Neural progenitor cell (in vitro differentiated cells): ENCODE measurements around the gene CEP19. TPM values are rescaled to one million over a fixed set of nuclear protein-coding genes. Genes with fewer than 3 reads are reported as not detected.

Source experiments
- DNase-seq: peaks from one replicate; pipeline ENCODE4 v3.0.0-alpha.2; 2016; ENCODE audit warnings: low spot score
- H2AFZ ChIP-seq: fragments of 200-600 bp; sonication (generic); replicated peaks from 2 replicates; pipeline ENCODE4 v1.6.1; 2016; ENCODE audit warnings: antibody characterized with exemption
- H3F3A ChIP-seq: fragments of 200-600 bp; sonication (generic); 2 replicates; pipeline ENCODE4 v1.6.1; 2016; ENCODE audit warnings: antibody characterized with exemption, low read depth
- H3K27ac ChIP-seq: fragments of 200-600 bp; sonication (generic); 2 replicates; pipeline ENCODE4 v1.5.1; 2016; ENCODE audit warnings: mild to moderate bottlenecking
- H3K27me3 ChIP-seq: fragments of 200-600 bp; sonication (generic); 2 replicates; pipeline ENCODE4 v1.6.1; 2016; ENCODE audit warnings: mild to moderate bottlenecking, moderate library complexity
- H3K36me3 ChIP-seq: fragments of 200-600 bp; sonication (generic); 2 replicates; pipeline ENCODE4 v1.5.1; 2016
- H3K4me1 ChIP-seq: fragments of 200-600 bp; sonication (generic); 2 replicates; pipeline ENCODE4 v1.6.1; 2016; ENCODE audit warnings: mixed run types
- H3K4me2 ChIP-seq: fragments of 200-600 bp; sonication (generic); 2 replicates; pipeline ENCODE4 v1.6.1; 2016
- H3K4me3 ChIP-seq: fragments of 200-600 bp; sonication (generic); 2 replicates; pipeline ENCODE4 v1.5.1; 2016
- H3K79me2 ChIP-seq: fragments of 200-600 bp; sonication (generic); 2 replicates; pipeline ENCODE4 v1.6.1; 2016; ENCODE audit warnings: low read depth
- H3K9ac ChIP-seq: fragments of 200-600 bp; sonication (generic); 2 replicates; pipeline ENCODE4 v1.6.1; 2016
- H3K9me3 ChIP-seq: fragments of 200-600 bp; sonication (generic); 2 replicates; pipeline ENCODE4 v1.5.1; 2016; ENCODE audit warnings: low read depth
- H4K20me1 ChIP-seq: fragments of 200-600 bp; sonication (generic); 2 replicates; pipeline ENCODE4 v1.6.1; 2016; ENCODE audit warnings: low read depth
- H3K27ac Mint-ChIP-seq: 3 replicates; pipeline ENCODE4 v1.8.0; 2021; ENCODE audit warnings: mixed read lengths
- H3K27me3 Mint-ChIP-seq: 2 replicates; pipeline ENCODE4 v1.8.0; 2022; ENCODE audit warnings: low read depth, mild to moderate bottlenecking, inconsistent platforms, moderate library complexity, mixed read lengths; ENCODE audit not compliant: insufficient read depth
- H3K36me3 Mint-ChIP-seq: 3 replicates; pipeline ENCODE4 v1.8.0; 2021; ENCODE audit warnings: mixed read lengths
- H3K4me1 Mint-ChIP-seq: 3 replicates; pipeline ENCODE4 v1.8.0; 2021; ENCODE audit warnings: mixed read lengths
- H3K4me3 Mint-ChIP-seq: 3 replicates; pipeline ENCODE4 v1.8.0; 2021; ENCODE audit warnings: mild to moderate bottlenecking, moderate library complexity, mixed read lengths
- H3K9me3 Mint-ChIP-seq: 3 replicates; pipeline ENCODE4 v1.8.0; 2020; ENCODE audit warnings: mixed read lengths
- CTCF ChIP-seq: fragments of 200-600 bp; sonication (generic); IDR thresholded peaks from 2 replicates; pipeline ENCODE4 v1.5.1; 2017; ENCODE audit warnings: antibody characterized with exemption, mild to moderate bottlenecking
- EZH2 ChIP-seq: fragments of 200-600 bp; sonication (generic); IDR thresholded peaks from 2 replicates; pipeline ENCODE4 v1.6.1; 2017; ENCODE audit warnings: antibody characterized with exemption, mild to moderate bottlenecking, moderate library complexity
- EZH2phosphoT487 ChIP-seq: fragments of 200-600 bp; sonication (generic); IDR thresholded peaks from 2 replicates; pipeline ENCODE4 v1.6.1; 2017; ENCODE audit warnings: antibody characterized with exemption
- total RNA-seq: library from RNA; depleted of rRNA; stranded (reverse); fragments of >200 nt; gene quantifications from 2 replicates; pipeline ENCODE4 v1.2.3, GENCODE V29; 2015; ENCODE audit warnings: low replicate concordance

The CEP19 gene
- total RNA-seq, 1 donor from 2014 or later = 7.0 TPM

- H3K36me3 Mint-ChIP-seq = no peaks in the 10 kb centered on the region
- no peak for TF ChIP-seq CTCF
- no peak for TF ChIP-seq EZH2phosphoT487
- TF ChIP-seq EZH2 = no peak
- Histone ChIP-seq H3K9ac (no peak overlapping the region), H3K9me3 (no peaks in the 10 kb centered on the region), H3K27ac (no peak overlapping the region), H2AFZ (no peak overlapping the region), H3F3A (no peaks in the 10 kb centered on the region), H3K4me3 (no peak overlapping the region), H3K79me2 (no peaks in the 10 kb centered on the region), H3K4me1 (no peaks in the 10 kb centered on the region), H4K20me1 (no peaks in the 10 kb centered on the region), H3K27me3 (no peaks in the 10 kb centered on the region), H3K36me3 (no peaks in the 10 kb centered on the region), H3K4me2 (no peak overlapping the region)
- H3K27me3 Mint-ChIP-seq = peaks cover 3% of the 10 kb centered on the region
- DNase-seq = no peak
- no peak overlapping the region for H3K4me3 Mint-ChIP-seq
- no peak overlapping the region for H3K27ac Mint-ChIP-seq
- H3K9me3 Mint-ChIP-seq = no peaks in the 10 kb centered on the region
- no peaks in the 10 kb centered on the region for H3K4me1 Mint-ChIP-seq
Measured at GRCh38 chr3:196697270-196697669, 14.8 kb downstream of the CEP19 start.

GRCh38 chr3:196695849-196696226, 16.2 kb downstream of the CEP19 start:
- Histone ChIP-seq H3K9me3 (no peaks in the 10 kb centered on the region), H3K4me1 (no peaks in the 10 kb centered on the region), H3F3A (no peaks in the 10 kb centered on the region), H4K20me1 (no peaks in the 10 kb centered on the region), H3K79me2 (no peaks in the 10 kb centered on the region), H3K4me3 (no peak overlapping the region), H3K27ac (no peak overlapping the region), H3K27me3 (no peaks in the 10 kb centered on the region), H3K4me2 (no peak overlapping the region), H3K36me3 (no peaks in the 10 kb centered on the region), H2AFZ (no peak overlapping the region), H3K9ac (no peak overlapping the region)
- Mint-ChIP-seq H3K9me3 (no peaks in the 10 kb centered on the region), H3K4me3 (no peak overlapping the region), H3K36me3 (no peaks in the 10 kb centered on the region), H3K27ac (no peak overlapping the region), H3K27me3 (peaks cover 3% of the 10 kb centered on the region), H3K4me1 (no peaks in the 10 kb centered on the region)
- TF ChIP-seq EZH2 (no peak), EZH2phosphoT487 (no peak), CTCF (no peak)
- DNase-seq = no peak

GRCh38 chr3:196694941-196695848, 16.9 kb downstream of the CEP19 start:
- H3K4me3 ChIP-seq = no peak overlapping the region
- no peaks in the 10 kb centered on the region for H3K9me3 ChIP-seq
- H3K27me3 ChIP-seq = no peaks in the 10 kb centered on the region
- DNase-seq = no peak
- Mint-ChIP-seq H3K27ac (no peak overlapping the region), H3K36me3 (no peaks in the 10 kb centered on the region), H3K27me3 (peaks cover 3% of the 10 kb centered on the region), H3K4me1 (no peaks in the 10 kb centered on the region), H3K4me3 (no peak overlapping the region), H3K9me3 (no peaks in the 10 kb centered on the region)
- H2AFZ ChIP-seq = no peak overlapping the region
- H3K4me2 ChIP-seq = no peak overlapping the region
- H3K4me1 ChIP-seq = no peaks in the 10 kb centered on the region
- no peaks in the 10 kb centered on the region for H3K79me2 ChIP-seq
- H4K20me1 ChIP-seq = no peaks in the 10 kb centered on the region
- H3K36me3 ChIP-seq = no peaks in the 10 kb centered on the region
- no peaks in the 10 kb centered on the region for H3F3A ChIP-seq
- TF ChIP-seq CTCF (no peak), EZH2 (no peak), EZH2phosphoT487 (no peak)
- H3K9ac ChIP-seq = no peak overlapping the region
- no peak overlapping the region for H3K27ac ChIP-seq
